ENCODE data around the gene SLITRK1.

Gene SLITRK1

DNA sequence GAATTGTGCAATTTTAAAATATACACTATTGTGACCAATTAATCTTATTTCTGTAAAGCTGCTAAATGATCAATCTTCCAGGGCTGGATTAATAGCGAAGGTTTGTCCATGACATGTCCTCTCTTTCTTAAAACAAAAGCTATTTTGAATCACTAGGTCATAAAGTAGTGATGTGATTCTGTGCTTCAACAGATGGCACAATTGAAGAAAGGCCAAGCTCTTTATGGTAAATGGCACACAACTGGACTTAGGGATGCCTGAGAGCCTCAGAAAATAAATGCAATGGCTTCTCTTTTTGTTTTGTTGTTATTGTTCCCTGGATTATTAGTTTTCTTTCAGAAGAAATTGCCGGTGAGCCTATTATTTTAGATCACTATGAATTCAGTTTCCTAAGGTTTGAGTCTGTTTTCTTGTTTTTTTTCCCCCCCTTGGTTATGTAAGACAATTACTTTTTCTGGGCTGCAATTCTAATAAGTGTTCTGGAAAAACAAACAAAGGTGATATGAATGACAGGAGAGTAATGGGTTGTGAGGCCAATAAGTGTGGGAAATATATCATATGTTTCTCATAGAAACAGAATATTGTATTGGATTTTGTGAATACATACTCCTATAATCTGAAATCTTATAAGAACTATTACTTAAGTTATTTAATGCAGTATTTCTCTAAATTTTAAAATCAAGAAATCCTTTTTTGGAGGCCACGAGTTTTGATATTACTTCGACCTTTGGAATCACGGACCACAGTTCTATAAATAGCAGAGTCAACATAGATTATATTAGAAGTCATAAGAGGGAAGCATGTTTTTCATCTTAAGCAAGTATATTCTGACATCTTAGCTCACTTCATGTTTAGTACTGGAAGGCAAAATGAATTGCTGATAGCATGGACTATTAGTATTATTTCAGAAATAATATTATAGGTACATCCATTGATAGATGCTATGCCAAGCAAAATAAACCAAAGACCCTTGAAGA lies 16.8 kb downstream of the SLITRK1 start:
- no peak for DNase-seq

DNA sequence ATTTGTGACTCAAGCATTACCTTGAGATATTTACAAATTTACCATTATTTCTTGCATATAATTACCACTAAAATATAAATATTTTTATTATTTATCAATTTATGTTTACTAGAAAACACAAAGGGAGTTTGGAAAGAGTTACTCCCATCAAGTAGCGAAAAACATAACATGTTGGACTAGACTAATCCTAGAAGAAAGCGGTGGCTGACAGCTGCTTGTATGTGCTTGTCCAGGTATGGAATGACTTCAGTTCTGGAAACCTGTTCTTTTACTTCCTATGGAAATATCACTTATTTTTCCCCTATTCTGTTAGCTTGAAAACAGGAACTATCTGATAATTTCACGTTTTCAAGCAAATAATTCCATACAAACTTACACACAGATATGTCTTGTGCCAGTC lies 28.5 kb downstream of the SLITRK1 start:
- no peak for DNase-seq

DNA sequence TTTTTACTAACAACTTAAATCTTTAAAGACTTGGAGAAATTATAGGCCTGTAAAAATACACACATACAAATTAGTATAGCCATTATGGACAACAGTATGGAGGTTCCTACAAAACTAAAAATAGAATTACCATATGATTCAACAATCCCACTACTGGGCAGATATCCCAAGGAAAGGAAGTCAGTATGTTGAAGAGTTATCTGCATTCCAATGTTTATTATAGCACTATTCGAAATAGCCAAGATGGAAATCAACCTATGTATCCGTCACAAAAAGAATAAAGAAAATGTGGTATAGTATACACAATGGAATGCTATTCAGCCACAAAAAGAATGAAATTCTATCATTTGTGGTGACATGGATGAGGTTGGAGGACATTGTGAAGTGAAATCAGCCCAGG lies 37.2 kb downstream of the SLITRK1 start:
- DNase-seq = no peak

DNA sequence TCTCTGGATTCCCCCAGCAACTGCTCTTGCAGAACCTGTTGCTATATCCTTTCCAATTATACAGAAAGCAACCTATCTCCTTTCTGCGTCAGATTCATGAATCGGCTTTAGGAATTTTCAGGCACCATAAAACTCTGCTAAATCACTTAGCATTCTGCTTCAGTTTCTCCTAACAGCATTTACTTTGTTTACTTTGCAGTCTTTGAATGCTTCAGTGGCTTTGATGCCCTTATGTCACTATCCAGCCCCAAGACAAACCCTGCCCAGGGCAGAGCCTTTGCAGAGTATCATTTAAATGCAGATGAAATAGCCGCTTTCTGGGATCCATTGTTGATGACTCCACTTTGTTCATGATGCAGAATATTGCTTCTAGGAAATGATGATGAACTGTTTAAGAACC lies 43.1 kb downstream of the SLITRK1 start:
- no peak for DNase-seq

DNA sequence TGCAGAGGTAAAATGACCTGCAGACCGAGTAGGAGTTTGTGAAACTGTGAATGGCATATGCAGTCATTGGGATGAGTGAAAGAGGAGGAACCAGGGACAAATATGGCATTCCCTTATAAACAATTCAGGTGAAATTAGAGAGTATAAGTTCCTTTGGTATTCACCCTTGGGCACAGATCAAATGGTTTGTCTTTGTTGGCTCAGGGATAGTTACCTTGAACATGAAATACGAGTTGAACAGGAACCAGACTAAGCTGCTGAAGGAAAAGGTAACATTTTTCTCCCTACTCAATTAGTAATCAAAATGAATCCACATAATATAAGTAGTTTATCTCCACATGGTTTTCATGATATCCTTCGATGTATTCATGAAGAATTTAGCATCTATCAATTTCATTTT lies 50.5 kb downstream of the SLITRK1 start:
- no peak for DNase-seq

DNA sequence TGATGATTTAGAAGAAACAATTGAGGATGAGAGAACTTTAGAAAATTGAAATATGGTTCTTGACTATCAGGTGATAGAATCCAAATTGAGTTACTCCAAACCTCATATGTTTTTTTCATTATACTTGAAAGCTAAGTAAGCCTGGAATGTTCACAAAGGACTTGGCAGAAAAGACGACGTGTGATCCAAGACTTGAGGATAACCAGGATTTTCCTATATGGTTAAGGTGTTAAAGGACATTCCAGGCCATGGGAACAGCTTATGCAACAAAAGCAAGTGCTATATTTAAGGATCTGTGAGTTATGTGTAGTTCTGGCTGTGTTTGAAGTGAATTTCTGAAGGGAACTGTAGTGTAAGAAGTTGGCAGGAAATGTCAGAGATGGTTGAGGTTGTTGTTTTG lies 52.5 kb downstream of the SLITRK1 start:
- no peak for DNase-seq

DNA sequence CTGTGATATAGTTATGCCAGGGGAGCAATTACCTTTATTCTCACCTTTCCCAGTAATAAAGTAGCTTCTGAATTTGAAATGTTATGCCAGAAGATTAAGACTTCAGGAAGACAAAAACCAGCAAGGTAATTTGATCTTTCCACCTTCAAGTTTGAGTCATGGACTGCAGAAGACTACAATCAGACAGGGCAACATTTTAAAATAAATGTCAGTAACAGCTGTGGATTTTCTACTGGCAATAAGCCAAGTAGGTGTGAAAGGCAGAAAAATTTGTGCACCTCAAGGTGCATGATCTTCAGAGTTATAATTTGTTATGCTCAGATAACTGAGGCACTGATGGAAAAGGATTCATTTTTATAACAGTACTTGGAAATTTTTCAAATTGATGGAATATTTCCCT lies 54.9 kb downstream of the SLITRK1 start:
- DNase-seq = no peak

All from hematopoietic multipotent progenitor cell treated with erythropoietin and hydrocortisone succinate and interleukin-3 and kit ligand, for 8 days (in vitro differentiated cells).